Endometrial microvascular endothelial cells (primary cell): ENCODE results near the gene CIITA. TPM values are rescaled to one million over a fixed set of nuclear protein-coding genes. Genes with fewer than 3 reads are reported as not detected.

ENCODE experiments used
- in situ Hi-C: cut with HindIII; loops from 2 replicates; pipeline ENCODE4 v1.10.0; 2017; ENCODE audit warnings: low sequenced_read_pairs, low pct_unique_long_range_greater_than_20kb; ENCODE audit errors: inconsistent ontology term
- total RNA-seq: library from RNA; depleted of rRNA; stranded (reverse); fragments of >200 nt; gene quantifications from one replicate; pipeline ENCODE4 v1.2.3, GENCODE V29; 2015; ENCODE audit errors: inconsistent ontology term

The CIITA gene
- total RNA-seq, 1 donor from 2014 or later = not detected

DNA sequence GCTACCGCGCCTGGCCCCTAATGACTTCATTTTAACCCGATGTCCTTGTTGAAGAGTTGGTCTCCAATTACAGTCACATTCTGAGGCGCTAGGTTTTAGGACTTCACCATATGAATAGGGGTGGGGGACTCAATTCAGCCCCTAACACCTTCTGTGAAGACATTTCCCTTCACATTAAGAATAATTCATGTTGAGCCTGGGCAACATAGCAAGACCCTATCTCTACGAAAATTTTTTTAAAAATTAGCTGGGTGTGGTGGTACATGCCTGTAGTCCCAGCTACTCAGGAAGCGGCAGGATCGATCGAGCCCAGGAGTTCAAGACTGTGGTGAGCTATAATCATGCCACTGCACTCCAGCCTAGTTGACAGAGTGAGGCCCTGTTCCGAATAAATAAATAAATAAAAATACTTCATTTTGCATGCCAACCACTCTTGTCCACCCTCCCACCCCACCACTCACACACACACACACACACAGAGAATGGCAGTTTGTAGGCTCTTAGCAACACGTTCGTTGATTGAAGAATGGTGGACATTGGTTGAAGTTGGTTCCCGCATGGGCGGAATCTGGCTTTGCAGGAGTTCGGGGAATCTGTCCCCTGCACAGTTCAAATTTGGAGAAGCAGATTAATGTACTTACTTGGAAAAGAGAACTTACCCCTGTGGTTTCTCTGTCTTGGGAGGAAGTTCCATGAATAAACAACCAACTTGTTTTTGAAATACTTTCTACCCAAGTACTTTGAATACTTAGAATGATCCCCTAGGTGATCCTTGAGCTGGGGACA is 30.6 kb upstream of the CIITA start:
- in situ Hi-C loops = loop anchor here (25.0 kb wide), 1 partner anchor 109 kb away; the partner anchor contains the start of gene NUBP1

- in situ Hi-C loops = loop anchor here (25.0 kb wide), 1 partner anchor 110 kb away; the partner anchor contains the start of gene NUBP1
Measured at GRCh38 chr16:10847176-10847575, 29.8 kb upstream of the CIITA start.

- in situ Hi-C loops = loop anchor here (25.0 kb wide), 1 partner anchor 113 kb away; the partner anchor contains the start of gene NUBP1
Measured at GRCh38 chr16:10849736-10850477, 27.1 kb upstream of the CIITA start.

DNA sequence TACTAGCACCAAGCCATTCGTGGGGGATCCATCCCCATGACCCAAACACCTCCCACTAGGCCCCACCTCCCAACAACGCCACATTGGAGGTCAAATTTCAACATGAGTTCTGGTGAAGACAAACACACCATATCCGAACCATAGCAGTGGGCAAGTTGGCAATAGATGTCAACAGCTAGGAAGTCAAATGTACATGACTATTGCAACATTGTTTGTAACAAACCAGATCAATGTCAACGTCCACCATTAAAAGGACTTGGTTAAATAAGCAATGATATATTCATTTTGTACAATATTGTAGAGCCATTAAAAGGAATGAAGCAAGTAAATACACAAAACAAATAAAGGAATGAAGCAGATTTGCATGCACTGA is 26.5 kb upstream of the CIITA start:
- in situ Hi-C loops = no loop called here

DNA sequence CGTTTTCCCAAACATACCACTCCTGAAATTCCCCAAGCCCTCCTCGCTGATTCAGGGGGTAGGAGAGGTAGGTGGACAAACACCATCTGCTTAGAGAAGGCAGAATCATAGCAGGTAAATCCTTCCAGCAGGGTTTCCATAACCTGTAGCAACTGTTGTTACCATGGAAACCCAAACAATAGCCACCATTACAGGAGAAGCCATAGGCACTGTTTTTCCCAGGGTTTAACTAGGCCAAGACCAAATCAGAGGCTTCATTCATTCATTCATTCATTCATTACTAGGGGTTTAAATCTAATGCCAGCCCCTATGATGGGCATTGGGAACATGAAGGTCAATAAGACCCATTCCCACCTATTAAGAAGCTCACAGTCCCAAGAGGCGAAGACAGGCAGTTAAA is 25.5 kb upstream of the CIITA start:
- in situ Hi-C loops = no loop called here

DNA sequence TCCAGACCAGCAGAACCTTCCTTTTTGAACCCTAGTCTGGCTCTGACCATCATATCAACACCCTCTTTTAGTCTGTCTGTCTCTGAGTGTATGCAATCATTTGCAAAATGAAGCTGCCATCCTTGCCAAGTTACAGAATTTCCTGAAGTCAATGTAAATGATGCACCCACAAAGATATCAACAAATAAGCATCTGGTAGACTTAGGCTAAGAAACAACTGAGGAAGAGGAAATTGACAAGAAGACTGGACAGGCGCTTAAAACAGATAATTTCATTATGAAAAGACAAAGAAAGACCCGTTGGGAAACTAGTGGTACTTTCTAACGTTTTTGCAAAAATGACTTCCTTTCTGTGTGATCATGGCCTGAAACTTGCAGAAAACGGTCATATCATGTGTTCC is 24.7 kb upstream of the CIITA start:
- in situ Hi-C loops = no loop called here

GRCh38 chr16:10852948-10853347 is 24.1 kb upstream of the CIITA start:
- in situ Hi-C loops = no loop called here

DNA sequence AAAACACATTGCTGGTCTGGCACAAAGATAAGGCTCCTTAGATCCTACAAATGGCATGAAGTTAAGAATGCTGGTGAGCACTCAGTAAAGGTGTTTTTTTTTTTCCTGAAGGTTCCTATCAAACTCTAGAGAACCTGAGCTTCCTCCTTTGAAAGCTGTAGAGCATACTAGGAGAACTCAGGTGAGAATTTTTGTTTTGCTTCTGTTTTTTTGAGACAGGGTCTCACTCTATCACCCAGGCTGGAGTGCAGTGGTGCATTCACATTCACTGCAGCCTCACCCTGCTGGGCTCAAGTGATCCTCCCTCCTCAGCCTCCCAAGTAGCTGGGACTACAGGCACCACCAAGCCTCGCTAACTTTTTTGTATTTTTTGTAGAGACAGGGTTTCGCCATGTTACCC is 21.0 kb upstream of the CIITA start:
- in situ Hi-C loops = no loop called here

DNA sequence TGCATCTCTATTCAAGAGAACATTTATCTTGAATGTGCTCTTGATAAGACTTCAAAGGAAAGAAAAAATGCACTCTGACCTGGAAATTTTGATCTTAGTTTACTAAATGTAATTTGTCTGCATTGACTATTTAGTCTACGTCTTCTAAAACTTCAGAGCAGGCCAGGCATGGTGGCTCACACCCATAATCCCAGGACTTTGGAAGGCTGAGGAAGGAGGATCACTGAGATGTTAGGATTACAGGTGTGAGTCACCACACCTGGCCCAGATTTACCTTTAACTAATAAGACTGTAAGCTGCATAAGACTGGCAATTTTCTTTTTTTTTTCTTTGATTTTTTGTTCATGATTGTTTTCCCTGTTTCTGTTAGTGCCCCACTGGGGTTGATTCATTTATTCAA is 18.8 kb upstream of the CIITA start:
- in situ Hi-C loops = no loop called here

GRCh38 chr16:10859020-10859419 is 18.0 kb upstream of the CIITA start:
- in situ Hi-C loops = no loop called here

DNA sequence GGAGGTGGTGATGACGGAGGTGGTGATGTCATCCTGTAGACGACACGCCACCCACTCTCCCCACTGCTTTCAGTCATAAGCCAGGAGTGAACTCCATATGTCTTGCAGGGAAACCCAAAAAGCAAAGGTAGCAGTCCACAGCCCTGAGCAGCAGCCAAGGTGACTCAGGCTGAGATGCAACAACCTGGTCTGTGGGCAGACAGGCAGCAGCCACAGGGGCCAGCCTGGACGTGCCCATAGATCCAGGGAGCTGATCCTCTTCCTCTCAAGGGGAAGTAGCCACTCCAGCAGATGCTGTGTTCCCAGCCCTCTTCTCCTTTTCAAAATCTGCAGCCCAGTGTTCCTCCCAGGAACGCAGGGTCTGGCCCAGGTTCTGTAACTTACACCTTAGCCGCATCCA is 17.3 kb upstream of the CIITA start:
- in situ Hi-C loops = no loop called here

DNA sequence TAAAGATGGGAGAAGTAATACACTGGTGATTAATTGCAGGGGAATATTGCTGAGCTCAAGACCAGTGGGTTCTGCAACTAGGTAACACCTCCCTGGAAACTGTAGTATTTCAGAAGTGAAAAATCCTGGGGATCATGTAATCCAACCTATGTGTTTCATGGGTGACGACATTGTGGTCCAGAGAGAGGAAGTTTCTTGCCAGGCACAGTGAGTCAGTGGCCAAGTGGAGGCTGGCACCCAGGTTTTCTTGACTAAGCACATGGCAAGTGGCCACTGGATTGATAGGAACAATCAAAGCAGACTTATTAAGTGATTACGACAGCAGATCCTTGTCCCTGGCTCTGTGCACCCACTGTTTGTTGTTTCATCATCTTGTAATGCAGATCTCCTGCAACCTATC is 14.6 kb upstream of the CIITA start:
- in situ Hi-C loops = no loop called here

GRCh38 chr16:10865991-10866966 is 10.7 kb upstream of the CIITA start:
- in situ Hi-C loops = no loop called here

- in situ Hi-C loops = no loop called here
Measured at GRCh38 chr16:10867199-10867598, 9.8 kb upstream of the CIITA start.

- in situ Hi-C loops = no loop called here
Measured at GRCh38 chr16:10868104-10868595, 8.9 kb upstream of the CIITA start.

GRCh38 chr16:10868596-10869469 is 8.2 kb upstream of the CIITA start:
- in situ Hi-C loops = no loop called here

DNA sequence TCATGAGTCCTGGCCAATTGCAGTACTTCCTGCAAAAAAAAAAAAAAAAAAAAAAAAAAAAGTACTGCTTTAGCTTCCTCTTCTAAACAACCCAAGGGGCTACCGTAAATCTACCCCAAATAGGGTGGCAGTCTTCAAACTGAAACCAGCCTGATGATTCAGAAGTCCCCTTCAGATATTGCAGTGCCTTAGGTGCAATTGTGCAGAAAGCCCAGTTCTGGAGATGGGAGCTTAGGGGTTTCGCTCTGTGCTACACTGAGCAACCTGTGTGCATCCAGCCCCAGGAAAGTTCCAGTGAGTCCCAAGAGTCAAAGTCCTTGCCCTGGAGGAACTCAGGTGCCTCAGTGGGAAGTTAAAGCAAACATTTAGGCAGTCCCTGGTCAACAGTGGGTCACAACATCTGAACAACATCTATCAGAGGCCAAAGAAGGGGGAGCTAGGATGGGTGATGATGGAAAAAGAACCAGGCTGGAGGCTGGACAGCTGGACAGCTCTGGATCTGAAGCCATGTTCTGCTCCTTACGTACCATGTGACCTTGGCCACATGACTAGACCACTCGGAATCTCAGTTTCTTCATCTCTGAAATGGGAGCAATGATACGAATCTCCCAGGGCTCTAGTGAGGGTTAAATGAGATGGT is 6.7 kb upstream of the CIITA start:
- in situ Hi-C loops = no loop called here

DNA sequence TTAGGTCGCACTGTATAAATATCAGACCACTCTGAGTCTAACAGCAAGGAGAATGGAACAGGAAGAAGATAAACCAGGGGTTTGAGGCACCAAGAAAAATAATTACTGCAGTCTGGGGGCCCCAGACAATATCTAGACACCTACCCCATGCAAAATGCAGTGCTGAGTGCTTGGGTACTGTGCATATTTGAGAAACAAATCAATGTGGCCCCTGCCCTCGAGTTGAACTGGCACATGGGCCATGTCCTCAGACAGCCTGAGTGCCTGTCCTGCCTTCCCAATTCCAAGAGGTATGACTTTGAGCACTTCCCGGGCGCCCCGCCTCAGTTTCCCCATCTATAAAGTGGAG is 6.2 kb upstream of the CIITA start:
- in situ Hi-C loops = no loop called here
